Thoracic aorta endothelial cell (primary cell): ENCODE data around the gene PTPN4. TPM values are rescaled to one million over a fixed set of nuclear protein-coding genes. Genes with fewer than 3 reads are reported as not detected.

Source experiments
- total RNA-seq: library from RNA; depleted of rRNA; stranded (reverse); fragments of >200 nt; gene quantifications from 2 replicates; pipeline ENCODE4 v1.2.3, GENCODE V29; 2012

Gene PTPN4, protein sequence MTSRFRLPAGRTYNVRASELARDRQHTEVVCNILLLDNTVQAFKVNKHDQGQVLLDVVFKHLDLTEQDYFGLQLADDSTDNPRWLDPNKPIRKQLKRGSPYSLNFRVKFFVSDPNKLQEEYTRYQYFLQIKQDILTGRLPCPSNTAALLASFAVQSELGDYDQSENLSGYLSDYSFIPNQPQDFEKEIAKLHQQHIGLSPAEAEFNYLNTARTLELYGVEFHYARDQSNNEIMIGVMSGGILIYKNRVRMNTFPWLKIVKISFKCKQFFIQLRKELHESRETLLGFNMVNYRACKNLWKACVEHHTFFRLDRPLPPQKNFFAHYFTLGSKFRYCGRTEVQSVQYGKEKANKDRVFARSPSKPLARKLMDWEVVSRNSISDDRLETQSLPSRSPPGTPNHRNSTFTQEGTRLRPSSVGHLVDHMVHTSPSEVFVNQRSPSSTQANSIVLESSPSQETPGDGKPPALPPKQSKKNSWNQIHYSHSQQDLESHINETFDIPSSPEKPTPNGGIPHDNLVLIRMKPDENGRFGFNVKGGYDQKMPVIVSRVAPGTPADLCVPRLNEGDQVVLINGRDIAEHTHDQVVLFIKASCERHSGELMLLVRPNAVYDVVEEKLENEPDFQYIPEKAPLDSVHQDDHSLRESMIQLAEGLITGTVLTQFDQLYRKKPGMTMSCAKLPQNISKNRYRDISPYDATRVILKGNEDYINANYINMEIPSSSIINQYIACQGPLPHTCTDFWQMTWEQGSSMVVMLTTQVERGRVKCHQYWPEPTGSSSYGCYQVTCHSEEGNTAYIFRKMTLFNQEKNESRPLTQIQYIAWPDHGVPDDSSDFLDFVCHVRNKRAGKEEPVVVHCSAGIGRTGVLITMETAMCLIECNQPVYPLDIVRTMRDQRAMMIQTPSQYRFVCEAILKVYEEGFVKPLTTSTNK
- total RNA-seq: 26.6 and 41.1 TPM in 2 replicates

DNA sequence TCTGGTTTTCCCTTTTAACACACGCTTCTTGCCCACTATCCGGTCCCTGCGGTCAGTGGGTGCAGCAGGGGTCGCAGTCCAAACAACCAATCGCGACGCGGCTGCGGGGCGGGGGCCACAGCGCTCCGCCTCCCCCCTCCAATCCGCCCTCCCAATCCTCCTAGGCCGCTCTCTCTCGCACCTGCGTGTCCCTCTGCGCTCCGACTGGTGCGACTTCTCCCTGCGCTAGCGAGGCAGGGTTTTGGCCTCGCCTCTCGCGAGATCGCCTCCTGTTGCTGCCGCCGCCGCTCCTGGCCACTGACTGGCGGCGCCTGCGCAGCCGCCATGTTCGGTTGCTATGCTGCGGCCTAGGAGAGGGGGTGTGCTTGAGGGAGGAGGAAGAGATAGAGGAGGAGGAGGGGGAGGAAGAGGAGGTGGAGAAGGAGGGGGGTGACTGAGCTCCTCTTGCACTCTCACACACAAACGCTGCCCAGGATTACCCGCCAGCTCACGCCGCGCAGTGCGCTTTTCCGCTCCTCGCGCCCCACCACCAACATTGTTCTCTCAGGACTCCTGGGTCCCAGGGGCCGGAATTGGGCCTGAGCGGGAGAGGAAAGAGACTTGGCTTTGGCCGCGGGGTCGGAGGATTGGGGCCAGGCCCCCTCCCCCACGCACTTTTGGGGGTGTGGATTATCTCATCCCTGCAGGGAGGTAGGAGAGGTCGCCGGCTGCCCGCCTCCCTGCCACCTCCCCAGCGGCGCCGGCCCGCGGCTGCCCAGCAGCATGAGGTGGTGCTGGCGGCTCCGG lies at the start of gene PTPN4:
TSS of gene PTPN4 (plus strand) at position 472 of the 786 bp plus-strand sequence. CDS start 49,932 bp downstream, outside the sequence.

DNA sequence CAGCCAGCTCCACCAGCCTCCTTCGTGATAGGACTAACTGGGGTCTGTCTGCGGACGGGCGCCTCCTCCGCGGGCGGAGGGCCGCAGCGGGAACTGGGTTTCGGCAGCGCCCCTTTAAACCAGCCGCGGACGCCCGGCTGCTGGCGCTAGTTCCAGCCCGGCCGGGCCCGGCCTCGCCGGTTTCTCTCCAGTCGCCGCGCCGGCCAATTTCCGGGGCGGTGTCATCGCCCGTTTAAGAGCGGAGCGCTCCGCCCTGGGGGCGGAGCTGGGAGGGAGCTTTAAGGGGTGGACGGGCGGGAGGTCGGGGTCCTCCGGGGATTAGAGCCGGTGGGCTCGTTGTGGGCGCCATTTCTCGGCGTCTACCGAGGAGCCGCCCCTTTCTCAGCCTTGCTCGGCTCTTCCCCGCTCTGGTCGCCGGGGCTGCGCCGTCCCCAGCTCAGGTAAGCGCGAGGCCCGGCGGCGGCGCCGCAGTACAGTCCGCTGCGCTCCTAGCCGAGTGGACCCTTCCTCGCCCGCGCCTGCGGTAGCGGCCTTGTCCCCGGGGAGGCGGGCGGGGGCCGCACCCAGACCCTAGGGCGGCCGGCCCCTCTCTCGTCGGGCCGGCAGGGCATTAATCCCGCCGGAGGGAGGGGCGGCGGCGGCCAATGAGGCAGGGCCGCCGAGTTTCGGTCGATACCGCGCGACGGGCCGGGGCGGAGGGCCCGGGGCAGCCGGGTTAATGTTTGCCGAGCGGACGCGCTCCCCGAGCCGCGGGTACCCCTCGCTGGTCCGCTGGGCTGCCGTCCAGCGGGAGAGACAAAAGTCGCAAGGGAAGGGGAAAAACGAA lies 253.3 kb downstream of the PTPN4 start, which contains the start of gene EPB41L5:
TSS of gene EPB41L5 (plus strand) at position 307 of the 826 bp plus-strand sequence. CDS start 6,008 bp downstream, outside the sequence.

Other genes starting within 250 kb of the PTPN4 start
- not detected in 2 replicates for gene SCTR, start 235.4 kb upstream of the PTPN4 start, total RNA-seq
- gene CFAP221, start 215.5 kb upstream of the PTPN4 start, total RNA-seq: 0.27 TPM in 1 of 2 replicates, not detected in the other
- 7.2 and 11.6 TPM in 2 replicates for gene TMEM177, start 80.7 kb upstream of the PTPN4 start, total RNA-seq